Upper lobe of left lung (tissue), 6 donors: ENCODE data around the gene LILRA2. TPM values are rescaled to one million over a fixed set of nuclear protein-coding genes. Genes with fewer than 3 reads are reported as not detected.
"Not testable (repeated sequence)": the region's sequence is repeated elsewhere in the genome, so short reads cannot be mapped to it uniquely, and the experiment has no call there.

Source experiments
- ATAC-seq, 2 donors: fragments of 200-7000 bp; cut with Tn5 transposase; one replicate each; pipeline ENCODE4 v1.9.1; 2022; ENCODE audit warnings: mild to moderate bottlenecking in 2 of 2, moderate library complexity in 2 of 2; ENCODE audit not compliant: low FRiP score in 2 of 2
- DNase-seq, 2 donors: peaks; one replicate each; pipeline ENCODE4 v3.0.0-alpha.2; 2019 to 2020
- H3K27ac ChIP-seq, 4 donors: fragments of 200-600 bp; sonication (generic); one replicate each; pipeline ENCODE4 v1.5.1; 2016 to 2019
- H3K27me3 ChIP-seq, 4 donors: fragments of 200-600 bp; sonication (generic); one replicate each; pipeline ENCODE4 v1.5.1; 2017 to 2019
- H3K36me3 ChIP-seq, 4 donors: fragments of 200-600 bp; sonication (generic); one replicate each; pipeline ENCODE4 v1.5.1; 2016 to 2019
- H3K4me1 ChIP-seq, 4 donors: fragments of 200-600 bp; sonication (generic); one replicate each; pipeline ENCODE4 v1.5.1; 2018 to 2019
- H3K4me3 ChIP-seq, 4 donors: fragments of 200-600 bp; sonication (generic); one replicate each; pipeline ENCODE4 v1.5.1; 2017 to 2019; ENCODE audit warnings: mild to moderate bottlenecking in 2 of 4, moderate library complexity in 1 of 4
- H3K9me3 ChIP-seq, 4 donors: fragments of 200-600 bp; sonication (generic); one replicate each; pipeline ENCODE4 v1.5.1; 2018 to 2019
- CTCF ChIP-seq, 6 experiments: fragments of 450-650 bp in 4 of 6; fragments of 200-600 bp in 2 of 6; sonication (generic) in 2 of 6; IDR thresholded peaks; one replicate each; pipeline ENCODE4 v1.5.1; 2016 to 2019; ENCODE audit warnings: antibody characterized with exemption in 6 of 6
- EP300 ChIP-seq, 4 donors: sonication (generic); formaldehyde crosslinking; IDR thresholded peaks; one replicate each; pipeline ENCODE4 v1.5.1; 2017; ENCODE audit warnings: antibody characterized with exemption in 4 of 4, control low read depth in 2 of 4
- POLR2A ChIP-seq, 4 donors: fragments of 450-650 bp; IDR thresholded peaks; one replicate each; pipeline ENCODE4 v1.5.1; 2016 to 2017; ENCODE audit warnings: antibody characterized with exemption in 4 of 4, mild to moderate bottlenecking in 2 of 4
- POLR2AphosphoS5 ChIP-seq, 2 donors: sonication (generic); formaldehyde crosslinking; IDR thresholded peaks; one replicate each; pipeline ENCODE4 v1.5.1; 2017; ENCODE audit warnings: antibody characterized with exemption in 2 of 2
- WGBS, 2 donors: methylation state at CpG; one replicate each; pipeline ENCODE4 v1.1.5; 2017 to 2018; 5-methylcytosine and 5-hydroxymethylcytosine counted together
- total RNA-seq, 6 donors: library from RNA; depleted of rRNA in 4 of 6; stranded (reverse); fragments of >200 nt in 4 of 6; gene quantifications; one replicate each; pipeline versions ENCODE4 v1.1.0 to v1.2.1, GENCODE V29; 2016 to 2021
- donor health status: DM: no; HTN: no; CAD: no; lungs with moderate emphysema.
- donor health status: DM: no; HTN: yes; CAD: no; lungs with severe emphysema.

Gene LILRA2
- total RNA-seq, 6 donors from 2014 or later: 0.78 to 38.4 (median 7.6) TPM

GRCh38 chr19:54626757-54627156 is 53.2 kb downstream of the LILRA2 start:
- WGBS, 2 donors: 80 to 84% methylated on average over 8 of the region's 8 CpGs
- H3K4me3 ChIP-seq: no peak overlapping the region

GRCh38 chr19:54627912-54628311 is 54.3 kb downstream of the LILRA2 start:
- H3K4me1 ChIP-seq, H3K27ac ChIP-seq, H3K36me3 ChIP-seq, H3K27me3 ChIP-seq, ATAC-seq, H3K9me3 ChIP-seq, H3K4me3 ChIP-seq, DNase-seq: not testable (repeated sequence)
- 27 to 46% methylated on average over 4 of the region's 4 CpGs for WGBS, 2 donors

More at GRCh38 chr19:54626757-54627156, 53.2 kb downstream of the LILRA2 start:
- H3K9me3 ChIP-seq: no peaks in the 10 kb centered on the region
- no peak for TF ChIP-seq POLR2A (IDR thresholded peaks at IDR 0.05)
- TF ChIP-seq EP300 (IDR thresholded peaks at IDR 0.05): no peak
- no peak for TF ChIP-seq CTCF (IDR thresholded peaks at IDR 0.05)
- no peak for TF ChIP-seq POLR2AphosphoS5 (IDR thresholded peaks at IDR 0.05)
- H3K27ac ChIP-seq: no peak overlapping the region
- H3K36me3 ChIP-seq: no peaks in the 10 kb centered on the region
- no peaks in the 10 kb centered on the region for H3K27me3 ChIP-seq
- DNase-seq (no peak), ATAC-seq (no peak)
- H3K4me1 ChIP-seq: peaks cover 0 to 6% (median 2%) of the 10 kb centered on the region in 4 donors

- H3K36me3 ChIP-seq, H3K27me3 ChIP-seq, H3K9me3 ChIP-seq, H3K4me1 ChIP-seq: not testable (repeated sequence)
- H3K27ac ChIP-seq: peak within 1 kb of the TSS in 1 of 4 donors; percentile 35
- DNase-seq (peak in 1 of 2 donors; percentile 43), ATAC-seq (peak in 1 of 2 donors; percentile 65)
- 48 to 62% methylated on average over 9 of the region's 9 CpGs for WGBS, 2 donors
- H3K4me3 ChIP-seq: peak within 1 kb of the TSS in 3 of 4 donors; percentile 2 to 37 (median 13)
Measured at GRCh38 chr19:54630262-54630661, 56.7 kb downstream of the LILRA2 start, which contains the start of gene LILRB1. Gene LILRB1, plus strand, starts transcription at chr19:54630484. Its CDS starts 590 bp downstream, at chr19:54631074.

GRCh38 chr19:54630782-54631181 is 57.2 kb downstream of the LILRA2 start:
- Histone ChIP-seq H3K36me3 (no peaks in the 10 kb centered on the region), H3K9me3 (no peaks in the 10 kb centered on the region), H3K27ac (peak overlapping the region in 1 of 4 donors; percentile 35), H3K4me1 (peaks cover 0 to 6% (median 2%) of the 10 kb centered on the region in 4 donors), H3K4me3 (peak overlapping the region in 3 of 4 donors; percentile 2 to 37 (median 13)), H3K27me3 (no peaks in the 10 kb centered on the region)
- no peak for DNase-seq
- WGBS, 2 donors: 0 to 56% methylated on average over 1 to 6 of the region's 6 CpGs
- ATAC-seq: peak; percentile 12 to 48
- no peak for TF ChIP-seq CTCF (IDR thresholded peaks at IDR 0.05)
- TF ChIP-seq POLR2A (IDR thresholded peaks at IDR 0.05): no peak
- TF ChIP-seq POLR2AphosphoS5 (IDR thresholded peaks at IDR 0.05): no peak
- no peak for TF ChIP-seq EP300 (IDR thresholded peaks at IDR 0.05)

GRCh38 chr19:54631489-54632337 is 58.1 kb downstream of the LILRA2 start:
- not testable (repeated sequence) for H3K36me3 ChIP-seq, H3K9me3 ChIP-seq, H3K4me1 ChIP-seq, H3K4me3 ChIP-seq, H3K27me3 ChIP-seq, H3K27ac ChIP-seq
- WGBS, 2 donors: 74% methylated on average over 19 to 23 of the region's 23 CpGs
- ATAC-seq (peak in 1 of 2 donors; percentile 39), DNase-seq (peak in 1 of 2 donors; percentile 56)

GRCh38 chr19:54632517-54632916 is 58.9 kb downstream of the LILRA2 start:
- 82 to 88% methylated on average over 4 to 14 of the region's 16 CpGs for WGBS, 2 donors
- H3K27me3 ChIP-seq, H3K36me3 ChIP-seq, H3K4me3 ChIP-seq, ATAC-seq, H3K4me1 ChIP-seq, H3K9me3 ChIP-seq, H3K27ac ChIP-seq: not testable (repeated sequence)
- peak in 1 of 2 donors; percentile 53 for DNase-seq

GRCh38 chr19:54633401-54633800 is 59.8 kb downstream of the LILRA2 start:
- no peak overlapping the region for H3K27ac ChIP-seq
- H3K4me1 ChIP-seq: peaks cover 0 to 6% (median 2%) of the 10 kb centered on the region in 4 donors
- H3K4me3 ChIP-seq: no peak overlapping the region
- no peaks in the 10 kb centered on the region for H3K9me3 ChIP-seq
- no peak for ATAC-seq
- no peak for TF ChIP-seq POLR2A (IDR thresholded peaks at IDR 0.05)
- no peak for TF ChIP-seq CTCF (IDR thresholded peaks at IDR 0.05)
- no peak for TF ChIP-seq EP300 (IDR thresholded peaks at IDR 0.05)
- no peak for TF ChIP-seq POLR2AphosphoS5 (IDR thresholded peaks at IDR 0.05)
- WGBS, 2 donors: 63 to 83% methylated on average over 5 to 7 of the region's 7 CpGs
- DNase-seq: no peak
- H3K27me3 ChIP-seq: no peaks in the 10 kb centered on the region
- H3K36me3 ChIP-seq: no peaks in the 10 kb centered on the region

GRCh38 chr19:54636081-54636480 is 62.5 kb downstream of the LILRA2 start:
- H3K9me3 ChIP-seq, H3K4me3 ChIP-seq, H3K27ac ChIP-seq, DNase-seq, H3K36me3 ChIP-seq, H3K4me1 ChIP-seq, ATAC-seq, H3K27me3 ChIP-seq: not testable (repeated sequence)
- 27 to 36% methylated on average over 12 of the region's 12 CpGs for WGBS, 2 donors
